DND-41 (cell line): ENCODE results near the gene CKAP2L.

Experiments used
- CTCF ChIP-seq: IDR thresholded peaks from 2 replicates; pipeline ENCODE4 v1.5.1; 2012; ENCODE audit warnings: borderline replicate concordance, low read length, moderate library complexity, mild to moderate bottlenecking; ENCODE audit not compliant: poor library complexity, severe bottlenecking; ENCODE audit errors: extremely low read depth
- EZH2 ChIP-seq: IDR thresholded peaks from 3 replicates; pipeline ENCODE4 v1.6.1; 2012; ENCODE audit warnings: borderline replicate concordance, low read depth, mild to moderate bottlenecking, moderate library complexity, low read length, inconsistent platforms; ENCODE audit not compliant: severe bottlenecking

DNA sequence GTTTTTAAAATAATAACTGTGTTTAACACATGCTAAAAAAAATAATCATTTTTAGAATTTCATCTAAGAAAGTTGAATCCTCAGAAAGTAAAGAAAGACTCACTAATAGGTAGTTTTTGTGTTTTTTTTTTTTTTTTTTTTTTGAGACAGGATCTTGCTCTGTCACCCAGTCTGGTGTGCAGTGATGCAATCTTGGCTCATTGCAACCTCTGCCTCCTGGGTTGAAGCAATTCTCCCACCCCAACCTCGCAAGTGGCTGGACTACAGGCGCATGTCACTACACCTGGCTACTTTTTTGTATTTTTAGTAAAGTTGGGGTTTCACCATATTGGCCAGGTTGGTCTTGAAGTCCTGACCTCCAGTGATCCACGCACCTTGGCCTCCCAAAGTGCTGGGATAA is 7.1 kb downstream of the CKAP2L start:
- TF ChIP-seq CTCF = no peak
- TF ChIP-seq EZH2 = no peak
